22Rv1 (cell line): ENCODE results near the gene CRACR2B.

ENCODE experiments used
- H3K27ac ChIP-seq: fragments of 450-650 bp; 2 replicates; pipeline ENCODE4 v1.5.1; 2017
- CTCF ChIP-seq: fragments of 450-650 bp; IDR thresholded peaks from 2 replicates; pipeline ENCODE4 v1.5.1; 2017; ENCODE audit warnings: mild to moderate bottlenecking
- ZFX ChIP-seq: fragments of 450-650 bp; IDR thresholded peaks from 2 replicates; pipeline ENCODE4 v1.6.1; 2017; ENCODE audit warnings: antibody characterized with exemption, borderline replicate concordance

The CRACR2B gene

GRCh38 chr11:823441-824291 is 4.1 kb upstream of the CRACR2B start:
- no peak for TF ChIP-seq CTCF
- TF ChIP-seq ZFX = no peak
- peak overlapping the region; percentile 96 for H3K27ac ChIP-seq

- no peak for TF ChIP-seq ZFX
- TF ChIP-seq CTCF = no peak; the same call in 1 of the 2 replicates
These were observed 3.3 kb upstream of the CRACR2B start for GRCh38 chr11:824292-824880.

GRCh38 chr11:824942-825341 is 2.8 kb upstream of the CRACR2B start:
- TF ChIP-seq ZFX = no peak
- no peak for TF ChIP-seq CTCF
- peak overlapping the region; percentile 96 for H3K27ac ChIP-seq

More at GRCh38 chr11:824292-824880, 3.3 kb upstream of the CRACR2B start:
- H3K27ac ChIP-seq = peak overlapping the region; percentile 96

GRCh38 chr11:825366-826226 is 2.1 kb upstream of the CRACR2B start:
- H3K27ac ChIP-seq = peak overlapping the region; percentile 96
- no peak for TF ChIP-seq ZFX
- no peak for TF ChIP-seq CTCF

GRCh38 chr11:826227-826621 is 1.5 kb upstream of the CRACR2B start:
- H3K27ac ChIP-seq = peak overlapping the region; percentile 96

GRCh38 chr11:826836-827145 is 928 bp upstream of the CRACR2B start:
- H3K27ac ChIP-seq = peak overlapping the region; percentile 96
- TF ChIP-seq CTCF (no peak), ZFX (no peak)

More at GRCh38 chr11:826227-826621, 1.5 kb upstream of the CRACR2B start:
- TF ChIP-seq ZFX (no peak), CTCF (no peak)
